HL-60 (cell line): Measurements from ENCODE around the gene ZNF570.

ENCODE experiments used
- CTCF ChIP-seq: IDR thresholded peaks from one replicate; pipeline ENCODE4 v1.5.1; 2011; ENCODE audit warnings: low read length, control low read depth, inconsistent platforms; ENCODE audit not compliant: insufficient read depth
- GABPA ChIP-seq: IDR thresholded peaks from 2 replicates; pipeline ENCODE4 v1.6.1; 2012; ENCODE audit warnings: low read depth
- POLR2AphosphoS5 ChIP-seq: IDR thresholded peaks from 2 replicates; pipeline ENCODE4 v1.6.1; 2012; ENCODE audit warnings: low read depth
- SPI1 ChIP-seq: IDR thresholded peaks from 2 replicates; pipeline ENCODE4 v1.6.1; 2012; ENCODE audit warnings: low read depth, mild to moderate bottlenecking, borderline replicate concordance
- TF ChIP-seq, protein P1 (sequence below): IDR thresholded peaks from 2 replicates; pipeline ENCODE4 v1.6.1; 2012; ENCODE audit warnings: low read depth; ENCODE audit not compliant: insufficient replicate concordance

DNA sequence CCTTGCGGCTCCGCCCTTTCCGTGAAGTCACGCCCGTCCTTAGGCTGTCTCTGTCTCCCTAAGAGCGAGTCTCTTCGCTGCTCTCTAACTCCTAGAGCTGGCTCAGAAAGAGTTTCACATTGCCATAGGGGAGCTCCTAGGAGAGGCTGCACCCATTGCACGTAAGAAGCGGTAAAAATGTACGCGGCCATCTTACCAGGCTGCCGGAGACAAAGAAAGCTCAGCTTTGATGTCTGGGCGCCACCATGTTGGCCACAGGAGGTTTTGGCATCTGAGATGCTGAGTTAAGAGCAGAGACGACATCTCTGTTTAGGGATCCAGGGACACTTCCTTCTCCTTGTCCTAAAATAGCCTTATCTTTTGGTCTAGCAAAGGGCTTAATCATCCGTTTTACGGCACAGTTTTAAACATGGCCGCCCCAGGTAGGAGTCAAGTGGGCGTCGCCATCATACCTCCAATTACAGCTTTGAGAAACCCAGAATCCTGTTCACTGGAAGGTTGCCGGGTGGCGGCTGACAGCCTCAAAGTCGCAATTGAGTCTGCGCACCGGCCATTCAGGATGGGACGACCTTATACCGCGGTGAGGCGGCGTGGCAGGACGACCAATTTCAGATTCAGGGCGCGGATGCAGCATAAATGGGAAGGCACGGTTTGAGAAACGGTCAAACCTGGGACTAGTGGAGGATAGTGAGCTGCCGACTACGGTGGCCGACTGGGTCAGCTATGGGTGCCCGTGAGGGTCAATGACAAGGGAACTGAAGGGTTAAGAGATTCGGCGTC, 37.4 kb downstream of the ZNF570 start, which contains the start of gene ZNF793:
- TF ChIP-seq, protein P1, sequence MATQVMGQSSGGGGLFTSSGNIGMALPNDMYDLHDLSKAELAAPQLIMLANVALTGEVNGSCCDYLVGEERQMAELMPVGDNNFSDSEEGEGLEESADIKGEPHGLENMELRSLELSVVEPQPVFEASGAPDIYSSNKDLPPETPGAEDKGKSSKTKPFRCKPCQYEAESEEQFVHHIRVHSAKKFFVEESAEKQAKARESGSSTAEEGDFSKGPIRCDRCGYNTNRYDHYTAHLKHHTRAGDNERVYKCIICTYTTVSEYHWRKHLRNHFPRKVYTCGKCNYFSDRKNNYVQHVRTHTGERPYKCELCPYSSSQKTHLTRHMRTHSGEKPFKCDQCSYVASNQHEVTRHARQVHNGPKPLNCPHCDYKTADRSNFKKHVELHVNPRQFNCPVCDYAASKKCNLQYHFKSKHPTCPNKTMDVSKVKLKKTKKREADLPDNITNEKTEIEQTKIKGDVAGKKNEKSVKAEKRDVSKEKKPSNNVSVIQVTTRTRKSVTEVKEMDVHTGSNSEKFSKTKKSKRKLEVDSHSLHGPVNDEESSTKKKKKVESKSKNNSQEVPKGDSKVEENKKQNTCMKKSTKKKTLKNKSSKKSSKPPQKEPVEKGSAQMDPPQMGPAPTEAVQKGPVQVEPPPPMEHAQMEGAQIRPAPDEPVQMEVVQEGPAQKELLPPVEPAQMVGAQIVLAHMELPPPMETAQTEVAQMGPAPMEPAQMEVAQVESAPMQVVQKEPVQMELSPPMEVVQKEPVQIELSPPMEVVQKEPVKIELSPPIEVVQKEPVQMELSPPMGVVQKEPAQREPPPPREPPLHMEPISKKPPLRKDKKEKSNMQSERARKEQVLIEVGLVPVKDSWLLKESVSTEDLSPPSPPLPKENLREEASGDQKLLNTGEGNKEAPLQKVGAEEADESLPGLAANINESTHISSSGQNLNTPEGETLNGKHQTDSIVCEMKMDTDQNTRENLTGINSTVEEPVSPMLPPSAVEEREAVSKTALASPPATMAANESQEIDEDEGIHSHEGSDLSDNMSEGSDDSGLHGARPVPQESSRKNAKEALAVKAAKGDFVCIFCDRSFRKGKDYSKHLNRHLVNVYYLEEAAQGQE = peak; percentile 48
- TF ChIP-seq CTCF = no peak
- peak; percentile 63 for TF ChIP-seq POLR2AphosphoS5
- TF ChIP-seq GABPA = no peak
- TF ChIP-seq SPI1 = no peak
